ENCODE results near the gene RNF213. TPM values are rescaled to one million over a fixed set of nuclear protein-coding genes. Genes with fewer than 3 reads are reported as not detected.
"Not testable (repeated sequence)": the region's sequence is repeated elsewhere in the genome, so short reads cannot be mapped to it uniquely, and the experiment has no call there.

The RNF213 gene
- total RNA-seq, 1 donor from 2014 or later = 59.8 TPM

DNA sequence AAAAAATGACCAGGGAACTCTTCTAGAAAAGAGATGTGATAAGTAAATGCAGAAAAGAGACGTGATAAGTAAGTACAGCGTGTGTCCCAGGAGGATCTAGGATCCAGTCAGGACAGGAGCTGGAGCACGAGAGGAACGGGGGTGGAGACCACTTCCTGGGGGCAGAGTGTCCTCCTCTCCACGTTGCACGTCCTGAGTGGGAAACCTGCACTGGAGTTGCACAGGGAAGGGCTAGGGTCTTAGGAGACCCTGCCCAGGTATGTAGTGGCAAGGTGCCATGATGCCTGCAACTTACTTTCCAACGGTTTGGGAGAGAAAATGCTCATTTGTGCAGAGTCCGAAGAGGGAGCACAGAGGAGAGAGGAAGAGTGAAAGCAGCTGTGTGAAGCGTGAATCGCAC lies 55.8 kb downstream of the RNF213 start:
- DNase-seq (ENCODE audit: low spot score) (no peak), ATAC-seq (no peak)

- DNase-seq (ENCODE audit: low spot score) (peak; percentile 59), ATAC-seq (peak; percentile 82)
These were observed 56.5 kb downstream of the RNF213 start for GRCh38 chr17:80316927-80317705.

- no peak for ATAC-seq
- no peak for DNase-seq (ENCODE audit: low spot score)
These were observed 57.0 kb downstream of the RNF213 start for GRCh38 chr17:80317706-80317980.

- DNase-seq (ENCODE audit: low spot score) (no peak), ATAC-seq (no peak)
These were observed 57.5 kb downstream of the RNF213 start for GRCh38 chr17:80318166-80318565.

DNA sequence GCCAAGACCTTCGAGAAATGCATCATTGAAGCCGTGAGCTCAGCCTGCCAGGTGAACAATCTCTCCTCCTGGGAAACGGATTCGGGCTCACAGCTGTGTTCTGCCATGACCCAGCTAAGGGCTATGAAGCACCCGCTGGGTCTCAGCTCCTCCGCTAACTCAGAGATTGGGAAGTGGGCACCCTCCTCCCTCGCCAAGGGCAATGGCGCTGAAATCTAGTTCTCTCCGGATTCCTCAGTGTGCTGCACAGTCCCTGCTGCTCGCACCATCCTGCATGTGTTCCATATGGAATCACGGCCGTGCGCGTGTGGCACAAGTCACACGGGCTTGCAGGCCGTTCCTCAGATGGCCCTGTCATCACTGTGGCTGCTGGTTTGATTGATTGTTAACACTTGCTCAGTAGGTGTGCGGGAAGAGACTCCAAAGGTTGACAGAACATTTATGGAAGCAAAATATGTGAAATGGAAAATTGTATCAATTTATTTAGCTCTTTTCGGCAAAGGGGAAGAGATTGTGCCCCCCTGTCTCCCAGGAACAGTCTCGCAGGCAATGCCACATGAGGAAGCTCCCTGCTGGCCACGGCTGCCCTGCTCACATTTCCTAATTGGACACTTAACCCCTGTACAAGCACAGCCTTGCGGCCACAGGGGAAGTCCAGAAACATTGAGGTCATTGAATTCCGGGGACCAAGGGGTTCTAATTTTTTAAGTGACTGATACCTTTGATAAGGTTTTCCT lies 58.8 kb downstream of the RNF213 start:
- DNase-seq (ENCODE audit: low spot score) (no peak), ATAC-seq (no peak)

- ATAC-seq = no peak
These were observed 59.3 kb downstream of the RNF213 start for GRCh38 chr17:80319999-80320344.

DNA sequence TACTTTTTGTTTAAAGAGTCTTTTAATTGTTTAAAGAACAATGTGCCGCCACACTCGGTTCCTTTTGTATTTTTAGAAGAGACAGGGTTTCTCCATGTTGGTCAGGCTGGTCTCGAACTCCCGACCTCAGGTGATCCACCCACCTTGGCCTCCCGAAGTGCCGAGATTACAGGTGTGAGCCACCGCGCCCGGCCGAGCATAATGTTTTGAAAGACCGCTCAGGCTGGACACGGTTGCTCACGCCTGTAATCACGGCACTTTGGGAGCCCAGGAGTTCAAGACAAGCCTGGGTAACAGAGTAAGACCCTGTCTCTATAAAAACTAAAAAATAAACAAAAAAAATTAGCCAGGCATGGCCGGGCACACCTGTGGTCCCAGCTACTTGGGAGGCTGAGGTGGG lies 59.8 kb downstream of the RNF213 start:
- DNase-seq (ENCODE audit: low spot score) = no peak
- no peak for ATAC-seq

More at GRCh38 chr17:80319999-80320344, 59.3 kb downstream of the RNF213 start:
- DNase-seq (ENCODE audit: low spot score) = no peak

DNA sequence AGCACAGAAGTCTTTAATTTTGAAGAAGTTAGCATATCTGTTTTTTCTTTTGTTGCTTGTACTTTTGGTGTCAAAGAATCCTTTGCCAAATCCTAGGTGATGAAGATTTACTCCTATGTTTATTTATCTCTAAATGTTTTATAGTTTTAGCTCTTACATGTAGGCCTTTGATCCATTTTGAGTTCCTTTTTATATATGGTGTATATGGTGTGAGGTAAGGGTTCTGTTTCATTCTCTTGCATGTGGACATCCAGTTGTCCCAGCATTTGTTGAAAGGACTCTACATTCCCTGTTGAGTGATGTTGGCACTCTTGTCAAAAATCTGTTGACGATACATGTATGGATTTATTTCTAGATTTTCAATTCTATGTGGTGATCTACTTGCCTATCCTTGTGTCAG lies 62.2 kb downstream of the RNF213 start:
- no peak for DNase-seq (ENCODE audit: low spot score)
- ATAC-seq = no peak

GRCh38 chr17:80323982-80324381 lies 63.3 kb downstream of the RNF213 start:
- ATAC-seq (no peak), DNase-seq (ENCODE audit: low spot score) (no peak)

DNA sequence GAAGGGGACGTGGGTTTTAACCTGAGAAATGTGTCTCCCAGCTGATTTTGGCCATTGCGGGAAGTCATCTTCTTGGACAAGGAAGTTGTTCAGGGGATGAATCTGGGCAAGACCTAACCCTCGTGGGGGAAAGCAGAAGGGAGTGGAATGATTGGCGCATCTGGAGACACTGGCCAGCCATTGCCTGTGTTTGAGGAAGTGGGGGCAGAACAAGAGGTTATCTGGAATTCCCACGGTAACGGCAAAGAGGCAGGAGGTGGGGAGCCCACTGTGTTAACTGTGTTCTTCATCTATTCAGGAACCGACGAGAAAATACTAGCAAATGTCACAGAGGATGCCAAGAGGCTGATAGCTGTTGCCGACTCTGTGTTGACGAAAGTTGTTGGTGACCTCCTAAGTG lies 66.9 kb downstream of the RNF213 start:
- DNase-seq (ENCODE audit: low spot score) = no peak
- ATAC-seq = peak; percentile 64

DNA sequence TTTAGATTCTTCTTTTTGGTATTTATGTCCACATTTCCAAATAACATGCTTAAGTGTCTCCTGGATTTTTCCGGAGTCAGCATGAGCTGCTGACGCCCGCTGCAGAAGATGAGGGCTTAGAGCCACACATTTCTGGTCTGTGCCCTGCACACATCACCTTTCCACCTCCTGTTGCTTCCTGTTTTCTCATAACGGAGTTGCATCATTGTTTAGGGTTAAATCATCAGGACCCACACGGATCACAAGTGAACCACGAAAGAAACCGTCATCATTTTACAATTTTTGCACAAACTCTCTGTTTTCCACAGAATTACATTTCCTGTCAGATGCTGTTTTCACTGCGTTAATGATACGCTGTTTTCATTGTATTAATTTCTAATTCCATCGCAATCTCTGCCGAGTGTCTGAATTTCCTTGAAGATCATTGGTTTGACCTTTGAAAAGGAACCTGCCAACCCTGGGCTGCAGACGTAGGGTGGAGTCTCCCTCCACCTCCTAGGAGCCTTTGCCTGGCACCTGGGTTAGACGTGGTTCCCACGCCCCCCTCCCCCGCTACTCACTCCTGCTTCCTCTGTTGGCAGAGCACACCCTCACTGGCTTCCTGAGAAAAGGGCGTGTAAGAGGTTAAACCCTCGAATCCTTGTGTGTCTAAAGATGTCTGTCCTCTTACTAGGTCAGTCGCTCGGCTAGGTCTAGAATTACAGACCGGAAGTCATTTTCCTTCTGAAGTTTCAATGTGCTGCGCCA lies 68.2 kb downstream of the RNF213 start:
- ATAC-seq (no peak), DNase-seq (ENCODE audit: low spot score) (no peak)

GRCh38 chr17:80329421-80329820 lies 68.8 kb downstream of the RNF213 start:
- not testable (repeated sequence) for DNase-seq (ENCODE audit: low spot score); ATAC-seq

- ATAC-seq (no peak), DNase-seq (ENCODE audit: low spot score) (no peak)
These were observed 69.6 kb downstream of the RNF213 start for GRCh38 chr17:80330276-80330675.

DNA sequence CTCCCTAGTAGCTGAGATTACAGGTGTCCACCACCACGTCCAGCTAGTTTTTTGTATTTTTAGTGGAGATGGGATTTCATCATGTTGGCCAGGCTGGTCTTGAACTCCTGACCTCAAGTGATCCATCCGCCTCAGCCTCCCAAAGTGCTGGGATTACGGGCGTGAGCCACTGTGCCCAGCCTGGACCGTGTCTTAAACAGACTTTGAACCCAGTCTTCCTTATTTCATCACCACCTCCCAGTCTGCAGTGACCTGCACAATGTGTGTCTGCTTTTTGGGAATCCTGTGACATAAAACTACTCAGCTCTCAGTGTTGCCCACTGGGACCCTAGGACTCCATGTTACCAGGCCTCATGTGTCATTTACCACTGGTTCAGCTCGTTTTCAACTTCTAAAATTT lies 70.3 kb downstream of the RNF213 start:
- ATAC-seq = peak; percentile 51
- not testable (repeated sequence) for DNase-seq (ENCODE audit: low spot score)

DNA sequence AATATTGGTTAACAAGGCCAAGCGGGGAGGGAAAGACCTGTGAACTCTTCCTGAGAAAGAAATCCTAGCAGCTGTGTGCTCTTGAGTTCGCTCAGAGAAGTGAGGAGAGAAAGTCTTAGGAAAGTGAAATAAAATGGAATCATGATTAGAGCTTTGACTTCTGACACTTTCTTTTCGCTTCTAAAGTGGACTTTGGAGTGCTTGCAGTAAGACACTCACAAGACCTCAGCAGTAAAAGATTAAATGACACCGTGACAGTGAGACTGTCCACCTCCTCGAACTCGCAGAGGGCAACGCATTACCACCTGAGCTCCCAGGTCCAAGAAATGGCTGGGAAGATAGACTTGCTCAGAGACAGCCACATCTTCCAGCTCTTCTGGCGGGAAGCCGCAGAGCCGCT lies 71.2 kb downstream of the RNF213 start:
- DNase-seq (ENCODE audit: low spot score) = no peak
- no peak for ATAC-seq

GRCh38 chr17:80337195-80337895 lies 76.7 kb downstream of the RNF213 start:
- DNase-seq (ENCODE audit: low spot score) (no peak), ATAC-seq (no peak)

DNA sequence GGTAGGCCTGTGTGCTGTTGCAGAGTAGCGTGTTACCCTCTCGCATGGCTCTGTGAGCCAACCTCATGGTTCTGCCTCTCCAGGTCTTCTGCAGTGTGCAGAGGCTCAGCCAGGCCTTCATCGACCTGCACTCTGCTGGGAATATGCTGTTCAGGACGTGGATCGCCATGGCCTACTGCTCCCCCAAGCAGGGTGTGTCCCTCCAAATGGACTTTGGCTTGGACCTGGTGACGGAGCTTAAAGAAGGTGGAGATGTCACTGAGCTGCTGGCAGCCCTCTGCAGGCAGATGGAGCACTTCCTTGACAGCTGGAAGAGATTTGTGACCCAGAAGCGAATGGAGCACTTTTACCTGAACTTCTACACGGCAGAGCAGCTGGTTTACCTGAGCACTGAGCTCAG lies 78.5 kb downstream of the RNF213 start:
- ATAC-seq (peak; percentile 75), DNase-seq (ENCODE audit: low spot score) (no peak)

DNA sequence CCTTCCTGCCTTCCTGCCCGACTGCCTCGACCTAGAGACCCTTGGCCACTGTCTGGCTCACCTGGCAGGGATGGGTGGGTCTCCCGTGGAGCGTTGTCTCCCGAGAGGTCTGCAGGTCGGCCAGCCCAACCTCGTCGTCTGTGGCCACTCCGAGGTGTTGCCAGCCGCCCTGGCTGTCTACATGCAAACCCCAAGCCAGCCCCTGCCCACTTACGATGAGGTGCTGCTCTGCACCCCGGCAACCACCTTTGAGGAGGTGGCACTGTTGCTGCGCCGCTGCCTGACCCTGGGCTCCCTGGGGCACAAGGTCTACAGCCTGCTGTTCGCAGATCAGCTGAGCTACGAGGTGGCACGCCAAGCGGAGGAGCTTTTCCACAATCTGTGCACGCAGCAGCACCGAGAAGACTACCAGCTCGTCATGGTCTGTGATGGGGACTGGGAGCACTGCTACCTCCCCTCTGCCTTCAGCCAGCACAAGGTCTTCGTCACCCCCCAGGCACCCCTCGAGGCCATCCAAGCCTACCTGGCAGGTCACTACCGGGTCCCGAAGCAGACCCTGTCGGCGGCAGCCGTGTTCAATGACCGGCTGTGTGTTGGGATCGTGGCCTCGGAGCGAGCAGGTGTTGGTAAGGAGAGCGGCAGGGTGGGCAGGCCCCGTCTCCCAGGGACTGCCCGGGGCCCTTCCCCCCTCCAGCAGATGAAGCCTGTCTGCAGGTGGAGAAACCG lies 79.2 kb downstream of the RNF213 start:
- peak; percentile 11 for ATAC-seq
- DNase-seq (ENCODE audit: low spot score) = no peak

- DNase-seq (ENCODE audit: low spot score) (no peak), ATAC-seq (no peak)
These were observed 84.7 kb downstream of the RNF213 start for GRCh38 chr17:80345321-80345720.

DNA sequence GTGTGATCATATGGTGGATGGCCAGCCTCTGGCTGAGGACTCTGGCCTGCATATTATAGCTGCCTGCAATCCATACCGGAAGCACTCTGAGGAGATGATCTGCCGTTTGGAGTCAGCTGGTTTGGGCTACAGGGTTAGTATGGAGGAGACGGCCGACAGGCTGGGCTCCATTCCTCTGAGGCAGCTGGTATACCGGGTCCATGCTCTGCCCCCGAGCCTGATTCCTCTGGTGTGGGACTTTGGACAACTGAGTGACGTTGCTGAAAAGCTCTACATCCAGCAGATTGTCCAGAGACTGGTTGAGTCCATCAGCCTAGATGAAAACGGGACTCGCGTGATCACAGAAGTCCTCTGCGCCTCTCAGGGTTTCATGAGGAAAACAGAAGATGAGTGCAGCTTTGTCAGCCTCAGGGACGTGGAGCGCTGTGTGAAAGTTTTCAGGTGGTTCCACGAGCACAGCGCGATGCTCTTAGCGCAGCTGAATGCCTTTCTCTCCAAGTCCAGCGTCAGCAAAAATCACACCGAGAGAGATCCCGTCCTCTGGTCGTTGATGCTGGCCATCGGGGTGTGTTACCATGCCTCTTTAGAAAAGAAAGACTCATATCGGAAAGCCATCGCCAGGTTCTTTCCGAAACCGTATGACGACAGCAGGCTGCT lies 85.3 kb downstream of the RNF213 start:
- ATAC-seq (no peak), DNase-seq (ENCODE audit: low spot score) (no peak)
